CD1c-positive myeloid dendritic cell (primary cell): ENCODE data around the gene FREM1.

Source experiments
- DNase-seq: peaks from one replicate; pipeline ENCODE4 v3.0.0-alpha.2; 2016; ENCODE audit errors: extremely low spot score

Gene FREM1

DNA sequence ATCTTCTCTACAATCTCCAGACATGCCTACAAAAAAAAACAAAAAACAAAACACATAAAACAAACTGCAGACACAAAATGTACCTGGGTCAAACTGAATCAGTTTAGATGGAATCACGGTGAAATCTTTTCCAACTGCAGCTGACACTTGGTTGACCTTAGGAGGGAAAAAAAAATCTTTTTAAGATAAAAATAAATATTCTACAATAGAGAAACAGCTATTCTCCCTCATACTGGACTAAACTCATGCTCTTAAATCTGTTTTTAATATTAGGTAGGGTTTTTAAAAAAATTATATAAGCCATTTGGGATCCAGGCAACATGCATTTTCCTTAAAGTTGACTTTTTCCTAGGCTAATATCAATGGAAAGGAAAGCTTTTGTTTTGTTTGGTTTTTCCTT lies 153.9 kb downstream of the FREM1 start:
- DNase-seq = no peak

DNA sequence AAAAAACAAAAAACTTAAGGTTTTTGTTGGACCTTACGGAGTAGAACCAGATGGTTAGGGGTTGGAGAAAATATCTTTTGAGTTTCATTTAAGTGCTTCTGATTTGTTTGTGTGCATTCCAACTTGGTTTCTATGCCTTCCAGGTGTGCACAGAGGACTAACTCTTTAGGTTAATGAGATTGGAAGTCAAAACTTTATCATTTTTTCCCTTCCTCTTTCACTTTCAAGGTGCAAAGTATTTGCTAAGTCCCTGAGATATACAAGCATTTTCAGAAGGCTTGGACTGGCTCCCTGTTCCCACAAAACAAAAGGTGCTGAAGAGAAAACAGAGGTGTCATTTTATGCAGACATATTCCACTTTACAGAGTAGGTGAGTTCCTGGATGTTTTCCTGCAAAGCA lies 157.4 kb downstream of the FREM1 start:
- no peak for DNase-seq

DNA sequence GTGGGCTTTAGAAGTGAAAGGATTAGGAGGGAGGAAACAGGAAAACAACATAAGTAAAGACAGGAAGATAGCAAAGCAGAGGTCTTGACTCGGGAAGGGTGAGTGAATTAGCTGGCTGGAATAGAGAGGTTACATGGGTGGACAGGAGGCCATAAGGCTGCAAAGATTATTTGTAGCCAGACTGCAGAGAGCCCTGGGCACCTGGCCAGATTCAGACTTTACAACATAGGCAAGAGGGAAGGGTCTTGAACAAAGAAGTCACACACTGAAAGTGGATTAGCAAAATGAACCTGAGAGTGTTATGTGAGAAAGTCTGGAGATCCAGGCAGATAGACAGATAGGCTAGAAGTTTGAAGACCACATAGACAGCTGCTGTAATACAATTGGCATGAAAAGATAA lies 158.0 kb downstream of the FREM1 start:
- DNase-seq = no peak

DNA sequence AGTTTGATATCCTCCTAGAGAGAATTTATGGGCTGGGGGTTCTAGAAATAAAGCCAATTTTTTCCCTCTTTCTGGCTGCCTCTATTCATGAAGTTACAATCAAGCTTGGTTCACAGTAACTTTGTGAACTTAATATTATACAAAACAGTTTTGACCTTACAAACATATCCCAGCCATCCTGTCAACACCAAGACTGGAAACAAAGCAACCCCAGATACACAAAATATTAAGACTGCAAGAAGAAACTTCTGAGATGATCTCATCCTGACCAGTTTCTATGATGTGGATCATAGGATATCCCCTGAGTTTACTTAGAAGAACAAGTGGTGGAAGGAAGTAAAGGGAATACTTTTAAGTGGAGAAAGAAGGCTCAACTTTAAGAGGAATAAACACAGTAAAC lies 159.4 kb downstream of the FREM1 start:
- no peak for DNase-seq

DNA sequence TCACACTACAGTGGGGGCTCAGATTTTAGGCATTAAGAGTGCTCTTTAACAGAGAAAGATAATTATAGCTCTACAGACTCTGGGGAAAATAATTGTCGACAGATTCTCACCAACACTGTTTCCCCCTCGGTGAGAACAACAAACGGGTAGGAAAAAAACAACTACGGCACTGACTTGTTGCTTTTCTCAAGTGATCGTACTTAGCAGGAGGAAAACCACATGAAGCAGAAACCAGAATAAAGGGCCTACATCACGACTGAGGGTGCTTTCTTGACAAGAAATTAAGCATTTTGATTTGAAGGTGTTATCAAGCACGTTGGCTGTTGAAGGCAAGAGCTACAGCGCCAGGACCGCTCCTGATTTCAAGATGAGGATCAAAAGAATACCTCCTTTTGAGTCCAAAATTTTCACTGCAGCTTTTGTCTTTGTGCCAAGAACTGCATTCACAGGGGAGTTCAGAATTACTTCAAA lies 160.5 kb downstream of the FREM1 start:
- no peak for DNase-seq

DNA sequence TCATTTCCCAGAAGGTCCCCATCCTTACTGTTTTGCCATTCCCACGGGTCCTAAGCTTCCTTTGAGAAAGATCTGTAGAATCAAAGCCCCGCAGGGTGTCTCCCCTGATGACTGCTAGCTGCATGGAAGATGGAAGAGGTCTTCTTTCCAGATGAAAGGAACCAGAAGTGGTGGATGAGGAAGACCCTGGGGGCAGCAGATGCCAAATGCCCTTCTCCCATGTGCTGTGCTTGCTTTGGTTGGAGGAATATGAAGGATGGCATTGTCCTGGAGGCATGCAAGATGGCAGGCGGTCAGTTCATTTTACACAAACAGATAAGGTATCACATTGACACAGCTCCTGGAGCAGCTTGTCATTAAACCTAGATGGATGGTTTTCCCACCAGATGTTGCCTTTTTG lies 161.9 kb downstream of the FREM1 start:
- DNase-seq = no peak

DNA sequence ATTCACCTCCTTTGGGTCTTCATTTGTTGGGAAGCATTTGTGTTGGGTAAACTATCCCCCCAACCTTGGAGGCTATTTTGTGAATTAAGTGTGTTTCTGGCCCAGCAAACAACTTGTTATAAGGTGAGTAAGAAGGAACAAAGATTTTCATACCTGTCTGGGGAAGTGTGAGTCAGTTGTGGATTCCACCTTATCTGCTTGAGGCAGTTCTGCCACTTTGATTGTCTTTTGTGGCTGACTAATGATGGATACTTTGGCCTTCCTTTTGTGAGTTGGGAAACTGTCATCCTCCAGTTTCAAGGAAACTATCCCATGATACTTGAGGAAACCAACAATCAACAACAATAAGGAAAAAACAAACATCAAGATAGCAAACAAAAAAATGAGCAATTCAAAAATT lies 163.1 kb downstream of the FREM1 start:
- no peak for DNase-seq

DNA sequence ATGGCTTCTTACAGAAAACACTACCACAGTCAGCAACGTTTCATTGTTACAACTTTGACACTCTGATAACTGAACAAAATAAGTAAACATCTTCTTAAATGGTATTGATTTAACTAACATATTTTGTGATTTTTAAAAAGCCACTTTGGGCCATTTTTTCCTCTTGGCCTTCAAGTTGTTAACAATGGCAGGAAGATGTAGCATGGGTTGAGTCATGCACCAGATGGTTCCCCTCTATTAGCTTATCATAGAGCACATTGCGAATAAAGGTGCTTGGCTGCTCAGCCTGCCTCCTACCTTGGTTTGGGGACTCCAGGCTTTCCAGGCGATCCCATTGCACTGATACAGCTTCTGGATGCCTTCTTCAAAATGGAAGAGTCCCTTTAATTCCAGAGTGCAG lies 163.6 kb downstream of the FREM1 start:
- no peak for DNase-seq

DNA sequence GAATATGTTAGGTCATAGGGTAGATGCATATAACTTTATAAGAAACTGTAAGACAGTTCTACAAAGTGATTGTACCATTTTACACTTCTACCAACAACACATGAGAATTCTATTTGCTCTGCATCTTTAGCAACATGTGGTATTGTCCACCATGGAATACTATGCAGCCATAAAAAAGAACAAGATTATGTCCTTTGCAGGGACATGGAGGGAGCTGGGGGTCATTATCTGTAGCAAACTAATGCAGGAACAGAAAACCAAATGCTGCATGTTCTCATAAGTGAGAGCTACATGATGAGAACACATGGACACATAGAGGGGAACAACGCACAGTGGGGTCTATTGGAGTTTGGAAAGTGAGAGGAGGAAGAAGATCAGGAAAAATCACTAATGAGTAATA lies 165.5 kb downstream of the FREM1 start:
- no peak for DNase-seq

DNA sequence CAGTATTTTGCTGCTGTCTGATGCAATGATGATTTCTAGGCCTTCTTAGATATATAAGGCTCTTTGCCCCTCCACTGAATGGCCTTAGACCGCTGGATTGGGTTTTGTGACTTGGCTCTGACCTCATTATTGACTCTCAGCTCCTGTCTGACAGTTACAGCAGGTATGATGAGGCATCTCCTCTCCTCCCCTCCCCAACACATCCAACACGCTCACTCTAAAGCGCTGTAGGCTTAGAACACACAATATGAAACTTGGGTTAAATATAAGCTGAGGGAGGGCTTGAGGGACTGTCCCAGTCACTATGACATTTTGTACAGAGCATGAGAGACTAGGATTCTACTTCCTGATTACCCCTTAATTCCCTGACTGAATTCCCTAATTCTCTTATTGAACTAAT lies 168.9 kb downstream of the FREM1 start:
- DNase-seq = no peak

DNA sequence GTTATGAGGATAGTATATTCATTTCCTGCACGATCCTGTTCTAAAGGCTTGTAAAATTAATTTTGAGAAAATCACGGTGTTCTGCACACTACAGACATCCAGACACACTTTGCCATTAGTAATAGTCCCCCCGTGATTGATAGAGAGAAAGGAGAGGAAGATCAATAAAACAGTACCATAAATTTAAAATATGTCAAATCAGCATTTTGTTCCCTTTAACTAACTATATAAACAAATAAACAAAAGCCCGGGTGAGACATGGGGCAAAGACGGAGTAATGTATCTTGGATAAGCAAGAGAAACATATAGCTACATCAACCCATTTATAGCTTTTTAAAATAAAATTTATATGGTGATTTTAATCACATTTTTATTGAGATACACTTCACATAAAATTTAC lies 177.1 kb downstream of the FREM1 start:
- DNase-seq = no peak

DNA sequence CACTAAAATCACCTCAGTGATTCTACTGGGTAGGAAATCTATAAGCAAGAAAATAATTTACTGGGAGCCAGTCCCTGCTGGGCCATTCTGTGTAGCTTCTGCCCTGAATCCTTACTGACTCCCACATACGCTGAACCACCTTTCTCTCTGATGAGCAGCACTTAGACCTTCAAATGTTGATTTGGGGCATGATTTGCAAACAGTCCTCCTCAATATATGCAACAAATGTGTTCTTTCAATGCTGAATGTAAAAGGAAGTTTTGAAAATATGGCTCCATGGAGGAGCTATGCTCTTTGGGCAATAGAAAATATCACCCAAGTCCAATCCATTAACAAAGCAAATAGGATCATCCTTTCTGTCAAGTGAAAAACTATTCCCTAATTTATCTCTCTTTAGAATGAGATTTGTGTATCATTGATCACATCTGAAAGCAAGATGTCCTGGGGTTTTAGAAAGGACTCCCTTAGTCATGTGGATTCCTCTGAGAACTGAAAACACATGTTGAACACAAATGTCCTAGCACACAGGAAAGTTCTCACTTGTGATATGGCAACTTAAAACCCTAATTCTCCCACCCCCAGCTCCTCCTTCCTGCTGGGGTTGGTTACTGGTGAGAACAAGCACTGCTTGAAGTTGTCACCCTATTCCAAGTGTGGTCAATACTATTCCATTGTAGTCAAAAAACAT lies 178.8 kb downstream of the FREM1 start:
- no peak for DNase-seq

DNA sequence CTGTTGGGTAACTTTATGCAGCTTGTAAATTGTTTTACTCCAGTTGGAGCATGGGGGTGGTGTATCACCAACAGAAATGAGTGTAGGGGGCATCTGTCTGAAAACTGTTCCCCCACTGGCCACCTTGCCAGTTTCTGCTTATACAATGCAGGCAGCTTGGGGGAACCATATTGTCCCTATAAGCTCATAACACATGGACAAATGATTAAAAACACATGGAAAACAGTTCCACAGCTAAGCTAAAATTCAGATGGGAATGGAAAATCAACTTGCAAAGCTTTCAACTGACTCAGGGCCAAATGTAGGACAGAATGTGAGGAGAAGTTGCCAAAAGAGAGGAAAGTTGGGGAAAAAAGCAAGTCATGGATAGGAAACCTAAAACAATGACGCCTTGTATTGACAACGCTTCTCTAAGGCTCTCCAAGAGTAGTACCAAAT lies 179.7 kb downstream of the FREM1 start:
- DNase-seq = no peak

DNA sequence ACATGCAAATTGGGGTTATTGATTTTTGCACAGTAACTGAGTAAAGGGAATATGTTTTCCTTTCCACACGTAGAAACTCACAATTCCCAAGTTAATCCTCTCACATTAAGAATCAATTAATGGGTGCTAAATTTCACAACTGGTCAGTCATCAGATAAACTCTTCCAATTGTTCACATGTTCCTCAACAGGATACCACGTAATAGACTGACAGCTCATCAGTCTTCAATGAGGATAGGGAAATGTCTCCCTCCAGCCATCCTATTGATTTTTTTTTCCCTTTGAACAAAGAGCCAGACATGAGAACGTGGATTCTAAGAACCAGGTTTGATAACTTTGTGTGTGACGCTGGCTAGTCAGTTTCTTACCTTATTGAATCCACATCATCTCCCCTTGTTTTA lies 186.9 kb downstream of the FREM1 start:
- no peak for DNase-seq

DNA sequence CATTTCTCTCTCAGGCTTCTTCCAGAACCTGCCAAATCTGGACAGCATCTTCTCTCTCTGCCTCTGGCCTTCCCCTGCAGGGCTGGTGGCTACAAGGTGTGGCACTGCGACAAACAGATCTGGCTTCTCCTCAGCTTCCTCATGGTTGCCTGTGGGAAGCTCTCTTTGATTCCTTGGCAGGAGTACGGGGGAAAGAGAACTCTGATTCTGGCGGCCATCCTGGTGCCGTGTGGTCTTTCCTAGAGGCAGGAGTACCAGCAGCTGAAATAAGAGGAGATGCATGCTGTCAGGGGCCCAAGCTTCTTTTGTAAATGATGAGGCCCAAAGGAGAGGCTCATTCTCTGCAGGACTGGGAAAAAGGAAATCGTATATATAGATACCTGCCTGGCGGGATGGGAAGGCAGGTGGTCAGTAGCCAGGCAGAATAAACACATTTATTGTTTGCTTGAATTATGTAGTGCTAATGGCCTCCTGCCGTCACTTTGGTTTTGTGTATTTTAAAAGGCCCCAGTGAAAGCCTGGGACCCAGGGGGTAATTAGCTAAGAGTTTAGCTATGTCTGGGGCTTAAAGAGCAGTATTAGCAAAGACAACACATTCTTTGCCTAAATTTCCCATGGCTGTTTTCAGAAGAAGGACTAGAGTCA lies 187.7 kb downstream of the FREM1 start, which contains the start of gene CER1:
TSS of gene CER1 (minus strand) at position 343 of the 645 bp plus-strand sequence. CDS start at position 282, 61 bp downstream.
- no peak for DNase-seq

DNA sequence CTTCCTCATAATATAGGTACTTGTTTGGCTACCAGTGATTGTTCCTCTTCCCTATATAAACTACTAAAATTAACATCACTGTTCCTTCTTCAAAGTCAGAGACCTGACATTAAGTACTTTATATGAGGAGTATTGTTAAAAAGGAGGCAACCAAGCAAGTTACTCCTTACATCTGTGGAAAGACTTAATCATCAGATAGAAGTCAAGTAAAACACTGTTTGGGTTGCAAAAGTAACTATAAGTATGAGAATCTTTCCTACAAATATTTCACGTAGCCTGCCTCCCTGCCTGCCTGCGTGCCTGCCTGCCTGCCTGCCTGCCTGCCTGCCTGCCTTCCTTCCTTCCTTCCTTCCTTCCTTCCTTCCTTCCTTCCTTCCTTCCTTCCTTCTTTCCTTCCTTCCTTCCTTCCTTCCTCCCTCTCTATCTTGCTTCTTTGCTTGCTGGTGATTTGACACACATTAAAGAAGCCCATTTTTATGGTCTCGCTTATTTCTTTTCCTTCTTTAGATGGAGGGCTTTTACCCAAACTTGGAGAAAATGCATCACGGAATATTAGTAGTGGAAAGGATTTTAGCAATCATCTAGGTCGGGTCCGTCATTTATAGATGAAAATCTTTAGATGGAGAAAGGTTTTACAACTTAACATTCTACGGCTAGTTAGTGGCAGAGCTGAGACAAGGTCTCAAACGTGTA lies 190.9 kb downstream of the FREM1 start:
- no peak for DNase-seq

DNA sequence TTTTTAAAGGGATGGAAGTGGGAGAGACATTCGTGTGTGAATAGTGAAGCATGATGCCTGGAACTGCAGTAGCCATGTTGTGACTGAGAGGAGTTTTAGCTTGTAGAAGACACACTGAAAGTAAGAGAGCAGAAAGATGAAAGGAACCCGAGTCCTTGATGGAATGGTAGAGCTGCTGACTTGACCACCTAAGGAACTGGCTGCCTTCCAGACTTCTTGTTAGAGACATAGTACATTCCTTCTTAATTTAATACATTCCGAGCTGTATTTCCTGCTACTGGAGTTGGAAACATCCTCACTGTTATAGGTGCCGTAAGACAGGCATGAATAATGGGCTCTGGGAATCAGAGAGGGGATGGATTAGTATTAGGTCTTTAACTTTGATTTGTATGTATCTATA lies 195.1 kb downstream of the FREM1 start:
- DNase-seq = no peak

DNA sequence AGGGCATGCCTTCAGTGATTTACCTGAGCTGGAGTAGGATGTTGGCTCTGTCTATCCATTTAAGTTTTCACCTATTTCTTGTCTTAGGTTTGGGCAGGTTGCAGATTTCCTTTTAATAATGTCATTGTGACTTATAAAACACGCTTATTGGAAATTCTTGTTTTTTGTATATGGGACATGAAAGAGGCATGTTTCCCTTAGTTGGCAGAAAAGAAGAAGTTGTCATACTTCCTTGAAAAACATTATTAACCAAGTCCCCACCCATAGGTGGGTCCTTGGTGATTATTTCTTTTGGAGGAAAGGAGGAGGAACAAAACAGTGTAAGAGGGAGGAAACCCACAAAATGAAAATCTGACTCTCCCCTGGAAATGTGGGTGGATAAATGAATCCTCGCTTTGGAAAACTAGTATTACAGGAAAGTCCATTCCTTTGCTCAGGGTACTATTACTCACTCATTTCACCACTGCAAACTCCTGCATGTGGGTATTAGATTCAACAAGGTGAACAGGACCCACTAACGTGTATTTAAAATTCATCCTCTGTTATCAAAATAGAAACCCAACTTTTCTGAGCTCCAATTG lies 197.0 kb downstream of the FREM1 start:
- DNase-seq = no peak

DNA sequence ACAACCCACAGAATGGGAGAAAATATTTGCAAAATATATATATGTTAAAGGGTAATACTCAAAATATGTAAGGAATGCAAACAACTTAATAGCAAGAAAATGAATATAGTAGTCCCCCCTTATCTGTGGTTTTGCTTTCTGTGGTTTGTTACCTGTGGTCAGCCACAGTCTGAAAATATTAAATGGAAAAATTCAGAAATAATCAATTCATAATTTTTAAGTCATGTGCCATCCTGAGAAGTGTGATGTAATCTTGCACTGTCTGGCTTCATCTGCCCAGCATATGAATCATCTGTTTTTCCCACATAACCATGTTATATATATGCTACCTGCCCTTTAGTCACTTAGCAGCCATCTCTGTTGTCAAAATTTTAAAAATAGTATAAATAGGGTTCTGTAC lies 199.4 kb downstream of the FREM1 start:
- DNase-seq = no peak

DNA sequence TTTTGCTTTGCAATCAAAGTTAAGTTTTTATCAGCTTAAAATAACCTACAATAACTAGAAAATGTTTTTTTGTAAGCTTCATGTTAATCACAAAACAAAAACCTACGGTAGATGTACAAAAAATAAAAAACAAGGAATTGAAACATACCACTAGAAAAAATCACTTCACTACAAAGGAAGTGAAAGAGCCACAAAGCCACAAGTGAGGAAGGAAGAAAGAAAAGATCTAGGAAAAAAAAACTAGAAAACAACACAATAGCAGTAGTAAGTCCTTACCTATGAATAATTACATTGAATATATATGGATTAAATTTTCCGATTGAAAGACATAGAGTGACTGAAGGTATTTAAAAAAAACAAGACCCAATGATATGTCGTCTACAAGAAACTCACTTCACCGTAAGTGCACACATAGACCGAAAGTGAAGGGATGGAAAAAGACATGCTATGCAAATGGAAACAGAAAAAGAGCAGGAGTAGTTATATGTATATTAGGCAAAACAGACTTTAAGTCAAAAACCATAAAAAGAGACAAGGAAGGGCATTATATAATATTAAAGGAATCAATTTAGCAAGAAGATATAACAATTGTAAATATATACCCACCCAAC lies 203.6 kb downstream of the FREM1 start:
- peak; percentile 42 for DNase-seq

DNA sequence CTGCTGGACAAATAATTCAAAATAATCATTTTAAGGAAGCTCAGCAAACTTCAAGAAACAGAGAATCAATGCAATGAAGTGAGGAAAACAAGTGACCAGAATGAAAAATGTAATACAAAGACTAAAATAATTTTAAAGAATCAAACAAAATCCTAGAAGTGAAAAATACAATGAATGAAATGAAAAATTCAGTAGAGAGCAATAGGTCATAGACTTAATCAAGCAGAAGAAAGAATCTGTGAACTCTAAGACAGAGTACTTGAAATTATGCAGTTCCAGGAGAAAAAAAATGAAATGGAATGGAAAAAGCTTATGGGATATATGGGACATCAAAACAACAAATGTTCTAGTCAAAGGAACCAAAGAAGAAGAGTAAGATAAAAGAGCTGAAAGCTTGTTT lies 205.1 kb downstream of the FREM1 start:
- DNase-seq = no peak

DNA sequence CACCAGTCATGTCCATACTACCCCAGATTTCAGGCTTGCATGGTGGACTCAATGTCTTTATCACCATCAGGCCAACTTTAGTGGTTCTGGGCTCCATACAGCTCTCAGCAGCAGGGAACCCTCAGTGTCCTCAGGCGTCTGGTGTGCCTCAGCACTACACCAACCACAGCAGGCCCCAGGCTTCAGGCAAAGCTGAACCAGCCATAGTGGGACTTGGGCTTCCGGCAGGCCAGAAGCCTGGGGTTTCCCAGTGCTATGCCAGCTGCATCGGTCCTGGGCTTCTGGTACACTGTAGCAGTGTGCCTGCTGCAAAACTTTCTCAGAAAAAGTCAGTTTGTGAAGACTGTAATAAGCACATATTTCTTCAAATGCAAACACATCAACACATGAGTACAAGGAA lies 205.9 kb downstream of the FREM1 start:
- DNase-seq = no peak
